GM04504 (cell line): Measurements from ENCODE around the gene MAP7D3.
"Not testable (repeated sequence)": the region's sequence is repeated elsewhere in the genome, so short reads cannot be mapped to it uniquely, and the experiment has no call there.

ENCODE experiments used
- DNase-seq: peaks from one replicate; pipeline ENCODE4 v3.0.0-alpha.2; 2012; ENCODE audit warnings: low read depth

The MAP7D3 gene

GRCh38 chrX:136183172-136183571 lies 68.0 kb downstream of the MAP7D3 start:
- DNase-seq: no peak

GRCh38 chrX:136182414-136182813 lies 68.8 kb downstream of the MAP7D3 start:
- DNase-seq: no peak

- no peak for DNase-seq
Measured at GRCh38 chrX:136179133-136179532, 72.1 kb downstream of the MAP7D3 start.

- peak; percentile 75 for DNase-seq
Measured at GRCh38 chrX:136176399-136176825, 74.8 kb downstream of the MAP7D3 start.

- no peak for DNase-seq
Measured at GRCh38 chrX:136171420-136171819, 79.8 kb downstream of the MAP7D3 start.

- DNase-seq: peak; percentile 33
Measured at GRCh38 chrX:136170139-136170800, 80.9 kb downstream of the MAP7D3 start.

GRCh38 chrX:136168929-136169735 lies 82.1 kb downstream of the MAP7D3 start:
- DNase-seq: peak; percentile 87

- DNase-seq: not testable (repeated sequence)
Measured at GRCh38 chrX:136167989-136168388, 83.2 kb downstream of the MAP7D3 start.

GRCh38 chrX:136166221-136166855 lies 84.9 kb downstream of the MAP7D3 start:
- peak; percentile 26 for DNase-seq

GRCh38 chrX:136165406-136165805 lies 85.8 kb downstream of the MAP7D3 start:
- DNase-seq: no peak

GRCh38 chrX:136163689-136164088 lies 87.5 kb downstream of the MAP7D3 start:
- DNase-seq: no peak
